Choroid plexus epithelial cell (primary cell): ENCODE data around the gene ABCA3.

Experiments used
- DNase-seq: peaks from one replicate; pipeline ENCODE4 v3.0.0-alpha.2; 2010; ENCODE audit warnings: low read depth
- H3K4me3 ChIP-seq: 2 replicates; pipeline ENCODE4 v1.5.1; 2011; ENCODE audit warnings: low read depth, mild to moderate bottlenecking, control low read depth, low read length, moderate library complexity
- CTCF ChIP-seq: conservative IDR thresholded peaks from 2 replicates; pipeline ENCODE4 v1.5.1; 2011; ENCODE audit warnings: low read depth, mild to moderate bottlenecking, control low read depth, inconsistent platforms, low read length, moderate library complexity

Gene ABCA3

GRCh38 chr16:2365397-2366294, 25.1 kb upstream of the ABCA3 start:
- TF ChIP-seq CTCF = no peak
- H3K4me3 ChIP-seq = no peak overlapping the region
- peak; percentile 79 for DNase-seq

GRCh38 chr16:2364638-2365210, 24.2 kb upstream of the ABCA3 start:
- DNase-seq = peak; percentile 31
- no peak overlapping the region for H3K4me3 ChIP-seq
- no peak for TF ChIP-seq CTCF

- no peak overlapping the region for H3K4me3 ChIP-seq
- DNase-seq = no peak
- no peak for TF ChIP-seq CTCF
These were observed 21.7 kb upstream of the ABCA3 start for GRCh38 chr16:2362218-2362617.

- no peak for TF ChIP-seq CTCF
- DNase-seq = no peak
- H3K4me3 ChIP-seq = no peak overlapping the region
These were observed 20.6 kb upstream of the ABCA3 start for GRCh38 chr16:2361129-2361528.

GRCh38 chr16:2359919-2360318, 19.4 kb upstream of the ABCA3 start:
- TF ChIP-seq CTCF = no peak
- H3K4me3 ChIP-seq = no peak overlapping the region
- DNase-seq = no peak

- DNase-seq = no peak
- no peak overlapping the region for H3K4me3 ChIP-seq
- TF ChIP-seq CTCF = no peak
These were observed 18.3 kb upstream of the ABCA3 start for GRCh38 chr16:2358811-2359210.

- TF ChIP-seq CTCF = no peak
- H3K4me3 ChIP-seq = no peak overlapping the region
- no peak for DNase-seq
These were observed 16.8 kb upstream of the ABCA3 start for GRCh38 chr16:2357331-2357730.
